Parathyroid adenoma (tissue), 2 donors: Measurements from ENCODE around the gene ARHGAP6.
A peak's percentile ranks its signal among the peaks of the same experiment; 100 is the strongest.

Experiments used
- H2AFZ ChIP-seq: fragments of 300-600 bp; sonication (generic); one replicate; pipeline ENCODE4 v1.7.0; 2017; ENCODE audit warnings: antibody characterized with exemption, mild to moderate bottlenecking
- H3K27ac ChIP-seq: fragments of 300-600 bp; sonication (generic); one replicate; pipeline ENCODE4 v1.7.0; 2017
- H3K27me3 ChIP-seq: fragments of 300-600 bp; sonication (generic); one replicate; pipeline ENCODE4 v1.7.0; 2017; ENCODE audit warnings: low read length; ENCODE audit not compliant: control insufficient read depth, insufficient read depth
- H3K36me3 ChIP-seq: fragments of 300-600 bp; sonication (generic); one replicate; pipeline ENCODE4 v1.7.0; 2017; ENCODE audit warnings: low read length; ENCODE audit not compliant: control insufficient read depth, insufficient read depth
- H3K4me1 ChIP-seq: fragments of 300-600 bp; sonication (generic); one replicate; pipeline ENCODE4 v1.7.0; 2017; ENCODE audit warnings: control low read depth
- H3K4me2 ChIP-seq: fragments of 300-600 bp; sonication (generic); one replicate; pipeline ENCODE4 v1.7.0; 2017; ENCODE audit warnings: low read length
- H3K4me3 ChIP-seq: fragments of 300-600 bp; sonication (generic); one replicate; pipeline ENCODE4 v1.7.0; 2017; ENCODE audit warnings: low read depth, low read length
- H3K79me2 ChIP-seq: fragments of 300-600 bp; sonication (generic); one replicate; pipeline ENCODE4 v1.7.0; 2017; ENCODE audit warnings: control low read depth
- H3K9ac ChIP-seq: fragments of 300-600 bp; sonication (generic); one replicate; pipeline ENCODE4 v1.7.0; 2017; ENCODE audit warnings: mild to moderate bottlenecking
- H3K9me3 ChIP-seq: fragments of 300-600 bp; sonication (generic); one replicate; pipeline ENCODE4 v1.7.0; 2017; ENCODE audit warnings: low read length; ENCODE audit not compliant: control insufficient read depth
- CTCF ChIP-seq: fragments of 300-600 bp; sonication (generic); IDR thresholded peaks from one replicate; pipeline ENCODE4 v1.7.0; 2017; ENCODE audit warnings: antibody characterized with exemption, mild to moderate bottlenecking
- donor health status: primary hyperparathyroidism.

Gene ARHGAP6

DNA sequence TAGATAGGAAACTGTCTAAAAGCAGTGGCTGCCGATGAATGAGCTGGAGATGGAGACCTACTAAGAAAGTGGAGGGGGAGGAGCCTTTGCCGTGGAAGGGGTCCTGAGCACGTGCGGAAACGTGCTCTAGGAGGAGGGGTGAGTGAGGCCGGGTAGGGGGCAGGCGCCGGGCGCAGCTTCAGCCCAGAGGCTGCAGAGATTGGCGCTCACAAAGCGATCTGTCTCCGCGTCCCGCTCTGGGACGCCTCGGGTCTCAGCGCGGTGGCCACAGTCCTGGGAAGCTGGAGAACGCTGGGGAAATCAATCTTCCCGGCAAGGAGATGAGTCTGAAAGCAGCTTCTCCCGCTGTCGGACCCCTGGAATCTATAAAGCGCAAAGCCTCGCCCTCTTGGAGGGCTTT lies 444 bp upstream of the ARHGAP6 start:
- no peaks in the 10 kb centered on the region for H3K4me1 ChIP-seq
- no peaks in the 10 kb centered on the region for H3K27me3 ChIP-seq
- H3K36me3 ChIP-seq = no peaks in the 10 kb centered on the region
- H3K4me2 ChIP-seq = no peak overlapping the region
- TF ChIP-seq CTCF = no peak
- H3K4me3 ChIP-seq = no peak overlapping the region
- H3K27ac ChIP-seq = no peak overlapping the region
- H2AFZ ChIP-seq = no peak overlapping the region
- no peak overlapping the region for H3K9ac ChIP-seq
- H3K79me2 ChIP-seq = no peaks in the 10 kb centered on the region
- H3K9me3 ChIP-seq = no peaks in the 10 kb centered on the region

GRCh38 chrX:11664211-11665167 lies 1.2 kb downstream of the ARHGAP6 start:
- H3K36me3 ChIP-seq = no peaks in the 10 kb centered on the region
- no peaks in the 10 kb centered on the region for H3K79me2 ChIP-seq
- no peaks in the 10 kb centered on the region for H3K27me3 ChIP-seq
- peak overlapping the region; percentile 22 for H3K4me3 ChIP-seq
- no peak overlapping the region for H3K27ac ChIP-seq
- peak overlapping the region; percentile 64 for H2AFZ ChIP-seq
- peak overlapping the region; percentile 49 for H3K4me2 ChIP-seq
- H3K9ac ChIP-seq = no peak overlapping the region
- H3K9me3 ChIP-seq = no peaks in the 10 kb centered on the region
- TF ChIP-seq CTCF = no peak
- no peaks in the 10 kb centered on the region for H3K4me1 ChIP-seq

DNA sequence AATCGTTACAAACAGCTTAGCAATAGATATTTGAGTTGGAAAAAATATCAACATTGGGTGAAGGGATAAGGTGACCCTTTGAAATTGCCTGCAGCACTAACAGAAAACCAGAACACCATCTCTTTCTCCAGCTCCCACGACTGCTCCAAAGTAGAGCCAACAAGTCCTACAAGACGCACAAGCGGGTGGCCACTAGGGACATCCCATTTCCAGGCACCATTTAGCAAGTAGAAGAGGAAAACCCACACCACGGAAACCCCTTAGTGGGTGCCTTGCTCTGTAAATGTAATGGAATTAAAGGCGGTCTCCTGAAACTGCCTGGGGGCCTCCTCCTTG lies 1.9 kb downstream of the ARHGAP6 start:
- Histone ChIP-seq H3K4me1 (no peaks in the 10 kb centered on the region), H3K9me3 (no peaks in the 10 kb centered on the region), H2AFZ (no peak overlapping the region), H3K27me3 (no peaks in the 10 kb centered on the region), H3K9ac (no peak overlapping the region), H3K79me2 (no peaks in the 10 kb centered on the region), H3K4me2 (no peak overlapping the region), H3K36me3 (no peaks in the 10 kb centered on the region), H3K27ac (no peak overlapping the region), H3K4me3 (no peak overlapping the region)
- no peak for TF ChIP-seq CTCF

DNA sequence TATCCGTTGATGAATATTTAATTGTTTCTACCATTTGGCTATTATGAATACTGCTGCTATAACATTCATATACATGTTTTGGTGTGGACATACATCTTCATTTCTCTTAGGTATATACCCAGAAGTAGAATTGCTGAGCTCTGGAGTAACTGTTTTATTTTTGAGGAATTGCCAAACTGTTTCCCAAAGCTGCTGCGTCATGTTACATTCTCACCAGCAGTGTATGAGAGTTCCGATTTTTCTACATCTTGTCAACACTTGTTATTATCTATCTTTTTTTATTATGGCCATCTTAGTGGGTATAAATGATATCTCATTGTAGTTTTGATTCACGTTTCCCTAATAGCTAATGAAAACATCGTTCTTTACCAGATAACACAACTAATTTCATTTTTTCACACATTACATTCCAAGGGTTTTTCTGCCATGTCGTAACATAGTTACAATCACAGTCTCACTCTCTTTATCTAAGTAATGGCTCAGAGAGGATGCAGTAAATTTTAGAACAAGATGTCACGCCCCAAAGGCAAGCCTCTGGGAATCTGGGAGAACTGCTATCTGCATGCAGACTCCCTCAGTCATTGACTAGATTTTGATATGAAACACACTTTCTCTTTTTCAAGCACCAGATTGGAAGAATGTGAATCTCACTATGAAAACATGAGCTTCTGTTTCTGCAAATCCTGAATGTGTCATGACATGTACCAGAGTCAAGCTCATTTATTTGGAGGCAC lies 10.3 kb downstream of the ARHGAP6 start:
- H2AFZ ChIP-seq = no peak overlapping the region
- H3K27me3 ChIP-seq = no peaks in the 10 kb centered on the region
- no peak overlapping the region for H3K9ac ChIP-seq
- no peaks in the 10 kb centered on the region for H3K4me1 ChIP-seq
- no peak overlapping the region for H3K4me3 ChIP-seq
- TF ChIP-seq CTCF = no peak
- H3K27ac ChIP-seq = no peak overlapping the region
- no peaks in the 10 kb centered on the region for H3K79me2 ChIP-seq
- H3K36me3 ChIP-seq = no peaks in the 10 kb centered on the region
- H3K9me3 ChIP-seq = no peaks in the 10 kb centered on the region
- no peak overlapping the region for H3K4me2 ChIP-seq
